CD14-positive monocyte (primary cell): Measurements from ENCODE around the gene IMMP2L. TPM values are rescaled to one million over a fixed set of nuclear protein-coding genes. Genes with fewer than 3 reads are reported as not detected.

ENCODE experiments used
- DNase-seq, 3 donors: peaks; one replicate each; pipeline ENCODE4 v3.0.0-alpha.2; 2011 to 2022
- H2AFZ ChIP-seq: 2 replicates; pipeline ENCODE4 v1.6.0; 2012; ENCODE audit warnings: mild to moderate bottlenecking, low read depth, low read length, inconsistent platforms; ENCODE audit not compliant: insufficient read depth, poor library complexity, severe bottlenecking
- H3K27ac ChIP-seq, 2 donors: 1 replicate in 1 of 2; 2 replicates in 1 of 2; pipeline ENCODE4 v1.5.1; 2012 to 2013; ENCODE audit warnings: low read length in 2 of 2, control low read depth in 1 of 2, inconsistent platforms in 1 of 2, low read depth in 1 of 2, mild to moderate bottlenecking in 1 of 2
- H3K27me3 ChIP-seq, 2 donors: one replicate each; pipeline versions ENCODE4 v1.6.0 to v1.6.1; 2011 to 2013; ENCODE audit warnings: low read length in 2 of 2; ENCODE audit not compliant: control insufficient read depth in 2 of 2, insufficient read depth in 2 of 2
- H3K36me3 ChIP-seq, 2 donors: replicated peaks in 1 of 2; 1 replicate in 1 of 2; 2 replicates in 1 of 2; pipeline versions ENCODE4 v1.5.1 to v1.6.1; 2012 to 2013; ENCODE audit warnings: low read length in 2 of 2, control low read depth in 1 of 2, inconsistent platforms in 1 of 2, mild to moderate bottlenecking in 1 of 2; ENCODE audit not compliant: insufficient read depth in 2 of 2, control insufficient read depth in 1 of 2
- H3K4me1 ChIP-seq, 2 donors: 1 replicate in 1 of 2; 2 replicates in 1 of 2; pipeline versions ENCODE4 v1.5.1 to v1.6.1; 2012 to 2013; ENCODE audit warnings: low read length in 2 of 2, control low read depth in 1 of 2, inconsistent platforms in 1 of 2, mild to moderate bottlenecking in 1 of 2, moderate library complexity in 1 of 2; ENCODE audit not compliant: insufficient read depth in 2 of 2, control insufficient read depth in 1 of 2
- H3K4me2 ChIP-seq: replicated peaks from 2 replicates; pipeline ENCODE3; 2012; ENCODE audit warnings: low read length, moderate library complexity, mild to moderate bottlenecking; ENCODE audit not compliant: poor library complexity, severe bottlenecking; ENCODE audit errors: extremely low read depth
- H3K4me3 ChIP-seq, 3 experiments: fragments of 200-600 bp in 1 of 3; sonication (generic) in 1 of 3; replicated peaks in 1 of 3; 1 replicate in 2 of 3; 2 replicates in 1 of 3; pipeline ENCODE4 v1.5.1; 2011 to 2013; ENCODE audit warnings: low read length in 3 of 3, mild to moderate bottlenecking in 3 of 3, control low read depth in 2 of 3, low read depth in 2 of 3, inconsistent platforms in 1 of 3, moderate library complexity in 1 of 3
- H3K79me2 ChIP-seq: 2 replicates; pipeline ENCODE4 v1.6.0; 2012; ENCODE audit warnings: mild to moderate bottlenecking, control low read depth, inconsistent platforms, low read length, moderate library complexity; ENCODE audit not compliant: insufficient read depth
- H3K9ac ChIP-seq: 2 replicates; pipeline ENCODE4 v1.6.0; 2017; ENCODE audit warnings: low read length, mild to moderate bottlenecking; ENCODE audit not compliant: insufficient read depth, poor library complexity, severe bottlenecking
- H3K9me3 ChIP-seq, 2 donors: replicated peaks in 1 of 2; 1 replicate in 1 of 2; 2 replicates in 1 of 2; pipeline versions ENCODE4 v1.5.1 to v1.6.1; 2012 to 2013; ENCODE audit warnings: low read length in 2 of 2, control low read depth in 1 of 2; ENCODE audit not compliant: control insufficient read depth in 1 of 2, insufficient read depth in 1 of 2
- H4K20me1 ChIP-seq: 2 replicates; pipeline ENCODE4 v1.6.0; 2012; ENCODE audit warnings: mild to moderate bottlenecking, low read length, control low read depth, moderate library complexity; ENCODE audit not compliant: insufficient read depth
- H3K27ac Mint-ChIP-seq, 7 donors: one replicate each; pipeline ENCODE4 v1.8.0; 2020; ENCODE audit warnings: mild to moderate bottlenecking in 7 of 7, mixed read lengths in 7 of 7, moderate library complexity in 6 of 7, inconsistent platforms in 2 of 7
- H3K27me3 Mint-ChIP-seq, 3 donors: one replicate each; pipeline ENCODE4 v1.8.0; 2021 to 2022; ENCODE audit warnings: low read depth in 3 of 3, mild to moderate bottlenecking in 3 of 3, mixed read lengths in 3 of 3, moderate library complexity in 3 of 3, inconsistent platforms in 1 of 3
- H3K36me3 Mint-ChIP-seq, 2 donors: one replicate each; pipeline ENCODE4 v1.8.0; 2020; ENCODE audit warnings: mixed read lengths in 2 of 2, inconsistent platforms in 1 of 2, mild to moderate bottlenecking in 1 of 2
- H3K4me1 Mint-ChIP-seq: one replicate; pipeline ENCODE4 v1.8.0; 2020; ENCODE audit warnings: mild to moderate bottlenecking, mixed read lengths
- H3K4me3 Mint-ChIP-seq, 2 donors: one replicate each; pipeline ENCODE4 v1.8.0; 2020; ENCODE audit warnings: mild to moderate bottlenecking in 2 of 2, mixed read lengths in 2 of 2, moderate library complexity in 1 of 2
- H3K9me3 Mint-ChIP-seq, 7 donors: one replicate each; pipeline ENCODE4 v1.8.0; 2020 to 2022; ENCODE audit warnings: mixed read lengths in 7 of 7, mild to moderate bottlenecking in 6 of 7, moderate library complexity in 6 of 7, inconsistent platforms in 2 of 7
- CTCF ChIP-seq: fragments of 200-600 bp; IDR thresholded peaks from one replicate; pipeline ENCODE4 v1.8.0; 2022; ENCODE audit warnings: antibody characterized with exemption, mild to moderate bottlenecking
- WGBS: methylation state at CpG from one replicate; pipeline ENCODE4 v1.1.5; 2013; ENCODE audit warnings: missing lambda C conversion rate; ENCODE audit not compliant: insufficient coverage; 5-methylcytosine and 5-hydroxymethylcytosine counted together
- intact Hi-C, 2 donors: fragments of 100-400 bp; cut with micrococcal nuclease; formaldehyde crosslinking; loops; one replicate each; pipeline versions ENCODE4 v1.15.0 to v1.15.1; 2023
- polyA plus RNA-seq, 3 donors: library from polyadenylated mRNA; depleted of rRNA in 1 of 3; unstranded in 2 of 3; stranded (reverse) in 1 of 3; fragments of 300-500 nt in 2 of 3; fragments of >200 nt in 1 of 3; fragmentation: Illumina TruSeq in 2 of 3; gene quantifications; 1 replicate in 2 of 3; 2 replicates in 1 of 3; pipeline ENCODE4 v1.2.3, GENCODE V29; 2012 to 2021

IMMP2L gene
- polyA plus RNA-seq, 3 donors = 1.9 to 6.4 (median 6.2) TPM

GRCh38 chr7:111528331-111528730, 34.0 kb downstream of the IMMP2L start:
- Mint-ChIP-seq H3K27me3 (peaks cover 0 to 4% (median 0%) of the 10 kb centered on the region in 3 donors), H3K4me1 (peaks cover 16% of the 10 kb centered on the region), H3K9me3 (peaks cover 0 to 4% (median 0%) of the 10 kb centered on the region in 7 donors), H3K27ac (no peak overlapping the region), H3K36me3 (peaks cover 0 to 2% of the 10 kb centered on the region in 2 donors), H3K4me3 (no peak overlapping the region)
- Histone ChIP-seq H4K20me1 (no peaks in the 10 kb centered on the region), H3K4me3 (no peak overlapping the region), H3K79me2 (no peaks in the 10 kb centered on the region), H3K9ac (no peak overlapping the region), H3K27ac (no peak overlapping the region), H3K36me3 (no peaks in the 10 kb centered on the region), H3K4me1 (peaks cover 11 to 15% of the 10 kb centered on the region in 2 donors), H3K27me3 (no peaks in the 10 kb centered on the region), H3K4me2 (no peak overlapping the region), H3K9me3 (no peaks in the 10 kb centered on the region), H2AFZ (no peak overlapping the region)
- TF ChIP-seq CTCF = no peak
- intact Hi-C loops = no loop called here
- no CpG with 5 or more reads among the region's 1 CpG for WGBS
- no peak for DNase-seq

GRCh38 chr7:111527545-111527944, 34.7 kb downstream of the IMMP2L start:
- H3K4me3 Mint-ChIP-seq = no peak overlapping the region
- H3K27ac Mint-ChIP-seq = no peak overlapping the region
- H3K4me3 ChIP-seq = no peak overlapping the region
- H3K4me1 Mint-ChIP-seq = peaks cover 14% of the 10 kb centered on the region
- H3K27me3 ChIP-seq = no peaks in the 10 kb centered on the region
- no peak overlapping the region for H3K4me2 ChIP-seq
- peaks cover 0 to 4% (median 0%) of the 10 kb centered on the region in 3 donors for H3K27me3 Mint-ChIP-seq
- H3K9ac ChIP-seq = no peak overlapping the region
- H3K36me3 ChIP-seq = no peaks in the 10 kb centered on the region
- H3K4me1 ChIP-seq = peaks cover 9 to 13% of the 10 kb centered on the region in 2 donors
- H3K36me3 Mint-ChIP-seq = peaks cover 0 to 2% of the 10 kb centered on the region in 2 donors
- no peak for TF ChIP-seq CTCF
- no peaks in the 10 kb centered on the region for H3K9me3 ChIP-seq
- intact Hi-C loops = no loop called here
- H3K27ac ChIP-seq = no peak overlapping the region
- no peaks in the 10 kb centered on the region for H4K20me1 ChIP-seq
- no peaks in the 10 kb centered on the region for H3K79me2 ChIP-seq
- no peak overlapping the region for H2AFZ ChIP-seq
- DNase-seq = no peak
- 0% methylated on average over 1 of the region's 2 CpGs for WGBS
- H3K9me3 Mint-ChIP-seq = peaks cover 0 to 4% (median 0%) of the 10 kb centered on the region in 7 donors
